ENCODE data around the gene FHL2.

DNA sequence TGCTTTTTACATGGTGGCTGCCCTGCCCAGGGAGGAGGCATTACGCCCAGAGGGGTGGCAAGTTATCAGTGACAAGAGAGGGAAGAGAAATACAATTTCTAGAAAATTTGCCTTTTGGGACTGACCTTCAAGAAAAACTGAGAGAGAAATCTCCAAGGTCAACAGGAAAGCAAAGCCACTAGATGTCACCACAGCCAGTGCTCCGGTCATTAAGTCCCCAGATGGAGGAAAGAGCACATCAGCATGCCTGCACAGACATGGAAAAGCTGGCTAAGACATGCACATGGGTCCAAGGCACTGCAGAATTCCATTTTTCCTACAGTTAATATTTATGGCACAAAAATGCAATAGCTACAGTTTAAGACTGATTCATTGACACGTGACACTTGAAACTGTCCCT lies 21.0 kb downstream of the FHL2 start:
- no peak for TF ChIP-seq GATA3 (IDR thresholded peaks at IDR 0.05; ENCODE audit: low read depth, low read length)
- TF ChIP-seq GATA2 (IDR thresholded peaks at IDR 0.05; ENCODE audit: low read depth, low read length): no peak

All from SH-SY5Y (cell line).